DMS 273 (cell line): ENCODE data around the gene MRPL52.

Experiments used
- DNase-seq: peaks from one replicate; lab custom pipeline; 2025; ENCODE audit not compliant: unreplicated experiment; lab: John Stamatoyannopoulos, UW

MRPL52 gene

DNA sequence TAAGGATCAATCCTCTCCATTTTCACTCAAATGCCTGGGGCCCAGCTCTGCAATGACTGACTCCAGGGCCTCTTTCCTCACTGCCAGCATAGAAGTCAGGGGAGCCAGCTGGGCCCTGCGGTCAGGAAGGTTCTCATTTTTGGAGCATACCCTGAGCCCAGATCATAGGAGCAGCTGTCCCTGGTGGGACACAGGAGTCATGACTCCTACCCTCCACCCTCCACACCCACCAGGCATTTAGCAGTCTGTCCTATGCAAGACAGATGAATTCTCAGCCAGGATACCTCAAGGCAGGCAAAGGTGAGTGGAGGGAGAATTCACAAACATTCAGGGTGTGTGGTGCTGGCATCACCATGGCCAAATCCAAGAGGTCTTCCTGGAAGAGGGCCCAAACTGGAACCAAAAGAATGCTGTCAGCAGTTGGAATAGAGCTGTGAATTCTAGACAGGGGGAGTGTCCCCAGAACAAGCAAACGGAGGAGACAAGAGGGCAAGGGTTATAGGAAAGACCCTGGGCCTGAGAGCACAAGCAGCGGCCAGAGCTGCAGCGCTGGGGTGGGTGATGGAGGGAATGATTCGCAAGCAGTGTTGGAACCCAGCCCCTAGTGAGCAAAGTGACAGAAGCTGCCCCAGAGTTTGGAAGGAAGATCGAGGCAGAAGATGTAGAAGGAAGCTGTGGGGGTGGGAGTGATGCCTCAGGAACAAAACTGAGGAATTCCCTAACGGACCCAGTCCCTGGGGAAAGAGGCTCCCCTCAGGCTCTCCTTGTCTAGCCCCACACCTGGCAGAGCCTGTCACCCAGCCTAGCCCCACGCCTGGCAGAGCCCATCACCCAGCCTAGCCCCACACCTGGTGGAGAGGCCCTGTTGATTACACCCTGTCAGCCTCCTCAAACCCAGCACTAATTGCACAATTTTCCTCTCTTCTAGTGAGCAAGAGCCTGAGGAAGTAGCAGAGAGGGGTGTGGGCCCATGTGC lies 48.9 kb downstream of the MRPL52 start:
- no peak for DNase-seq

DNA sequence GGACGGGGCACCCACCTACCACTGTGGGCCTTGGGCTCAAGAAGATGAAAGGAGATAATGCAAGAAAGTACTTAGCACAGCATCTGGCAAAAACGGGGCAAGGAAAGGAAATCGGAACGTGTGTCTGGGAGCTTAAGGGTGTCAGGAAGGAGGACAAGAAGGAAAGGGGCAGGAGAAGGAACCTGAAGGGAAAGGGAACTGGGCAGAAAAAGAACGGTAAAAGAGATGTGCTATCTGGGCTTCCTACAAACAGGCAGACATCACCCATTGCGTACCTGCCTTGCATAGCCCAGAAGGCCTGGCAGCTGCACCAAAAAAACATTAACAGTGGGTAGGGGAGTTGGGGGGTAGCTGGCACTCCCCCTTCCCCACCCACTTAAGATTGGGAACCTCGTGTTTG lies 52.4 kb downstream of the MRPL52 start:
- DNase-seq: no peak

DNA sequence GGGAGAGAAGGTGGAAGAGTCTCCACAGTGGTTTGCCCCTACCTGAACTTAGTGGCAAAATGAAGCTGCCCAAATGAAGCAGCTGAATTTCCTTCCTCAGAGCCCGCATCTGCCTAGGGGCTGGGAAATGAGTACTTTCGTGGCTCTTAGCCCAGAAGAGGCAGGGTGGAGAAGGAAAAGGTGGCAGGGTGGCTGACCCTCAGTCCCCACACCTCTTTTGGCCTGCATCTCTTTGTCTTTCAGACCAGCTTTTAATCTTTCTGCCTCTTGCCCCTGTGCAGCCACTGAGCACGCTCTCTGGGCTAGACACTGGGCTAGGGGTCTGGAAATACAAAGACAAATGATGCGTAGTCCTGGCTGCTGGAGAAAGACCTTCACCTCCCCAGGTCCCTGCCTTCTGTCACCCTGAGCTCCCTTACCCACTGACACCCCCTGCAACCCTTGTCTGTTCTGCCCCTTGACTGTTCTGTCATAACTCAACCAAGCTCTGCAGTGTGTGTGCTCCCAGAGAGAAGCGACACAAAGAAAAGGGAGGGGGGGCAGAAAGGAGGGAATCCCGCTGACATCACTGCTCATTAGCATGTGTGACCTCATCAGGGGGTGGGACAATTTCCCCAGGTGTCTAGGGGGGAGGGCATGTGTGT lies 53.0 kb downstream of the MRPL52 start:
- peak; percentile 66 for DNase-seq

DNA sequence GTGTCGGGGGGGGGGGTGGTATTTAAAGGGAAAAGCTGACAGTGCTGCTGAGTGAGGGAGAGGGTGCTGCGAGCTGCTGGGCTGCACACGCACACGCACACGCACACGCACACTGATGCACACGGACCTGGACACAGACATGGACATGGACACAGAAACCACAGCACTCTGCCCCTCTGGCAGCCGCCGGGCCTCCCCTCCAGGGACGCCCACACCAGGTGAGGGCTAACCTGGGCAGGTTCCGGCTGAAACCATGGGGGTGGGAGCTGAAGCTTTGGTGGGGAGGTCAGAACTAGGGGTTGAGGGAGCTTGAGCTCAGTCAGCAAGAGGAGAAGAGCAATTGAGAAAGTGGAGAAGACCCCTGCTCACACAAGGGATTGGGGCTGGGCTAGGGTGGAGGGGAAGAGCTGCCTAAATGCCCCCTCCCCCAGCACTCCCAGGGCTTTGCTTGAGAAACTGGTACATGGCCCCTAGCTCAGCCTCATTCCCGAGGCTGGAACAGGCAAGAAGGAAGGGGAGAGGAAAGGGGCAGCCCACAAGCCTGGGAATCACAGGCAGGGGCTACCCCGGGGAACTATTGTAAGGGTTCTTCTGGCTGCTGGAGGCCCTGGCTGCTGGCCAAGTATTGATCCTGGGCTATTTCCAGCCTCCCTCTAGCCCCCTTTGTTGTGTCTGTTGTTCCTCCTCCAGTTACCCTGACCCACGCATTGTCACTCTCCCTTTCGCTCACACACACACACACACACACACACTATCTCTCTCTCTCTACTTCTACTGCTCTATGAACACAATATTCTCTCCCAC lies 53.7 kb downstream of the MRPL52 start, which contains the start of gene REM2:
Gene REM2 (plus strand): TSS at position 50 of the 804 bp plus-strand sequence. CDS start 66 bp downstream, at position 116.
- no peak for DNase-seq

DNA sequence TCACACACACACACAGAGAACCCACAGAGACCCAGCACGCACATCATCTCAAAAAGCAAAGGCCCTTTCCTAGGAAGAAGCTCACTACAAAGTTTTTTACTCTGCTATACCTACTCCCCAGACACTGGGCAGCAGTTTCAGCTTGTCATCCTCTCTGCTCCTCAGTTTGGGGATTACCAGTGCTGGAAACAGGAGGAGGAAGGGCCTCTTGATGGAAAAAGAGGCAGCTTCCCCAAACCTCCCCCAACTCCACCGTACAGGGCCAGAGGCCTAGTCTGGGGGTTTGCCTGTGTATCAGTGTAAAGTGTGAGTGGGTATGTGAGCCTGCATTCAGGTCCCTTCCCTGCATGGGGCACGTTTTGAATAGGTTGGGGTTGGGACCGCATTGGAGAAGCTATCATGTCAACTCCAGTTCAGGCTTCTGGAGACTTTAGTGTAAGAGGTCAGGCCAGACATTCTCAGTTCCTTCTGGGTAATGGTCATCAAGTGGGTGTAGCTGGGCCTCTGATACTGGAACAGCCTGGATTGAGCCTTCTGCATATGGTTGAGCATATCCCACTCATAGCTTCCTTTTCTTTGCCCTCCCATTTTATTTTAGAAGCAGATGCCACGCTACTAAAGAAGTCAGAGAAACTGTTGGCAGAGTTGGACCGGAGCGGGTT lies 54.5 kb downstream of the MRPL52 start:
- no peak for DNase-seq
